Thyroid gland (tissue), 4 donors: ENCODE data around the gene POTEE.
"Not testable (repeated sequence)": the region's sequence is repeated elsewhere in the genome, so short reads cannot be mapped to it uniquely, and the experiment has no call there.

Source experiments
- CTCF ChIP-seq, 6 experiments: fragments of 200-600 bp in 3 of 6; fragments of 450-650 bp in 3 of 6; sonication (generic) in 3 of 6; IDR thresholded peaks; one replicate each; pipeline ENCODE4 v1.5.1; 2016 to 2019; ENCODE audit warnings: antibody characterized with exemption in 6 of 6, mild to moderate bottlenecking in 2 of 6, inconsistent platforms in 1 of 6, moderate library complexity in 1 of 6
- POLR2A ChIP-seq, 2 donors: fragments of 450-650 bp; IDR thresholded peaks; one replicate each; pipeline ENCODE4 v1.6.1; 2017; ENCODE audit warnings: antibody characterized with exemption in 2 of 2, mild to moderate bottlenecking in 2 of 2, moderate library complexity in 1 of 2

- TF ChIP-seq CTCF, POLR2A (IDR thresholded peaks at IDR 0.05): not testable (repeated sequence)
These were observed 30.5 kb upstream of the POTEE start for GRCh38 chr2:131178721-131179418.
